Gastrocnemius medialis (tissue), 4 donors: Measurements from ENCODE around the gene GRM5. TPM values are rescaled to one million over a fixed set of nuclear protein-coding genes. Genes with fewer than 3 reads are reported as not detected.

Source experiments
- ATAC-seq, 2 donors: fragments of 150-250 bp; one replicate each; pipeline ENCODE4 v1.9.1; 2016
- DNase-seq, 2 donors: peaks; one replicate each; pipeline ENCODE4 v3.0.0-alpha.2; 2019
- H3K27ac ChIP-seq, 4 donors: fragments of 200-600 bp; sonication (generic); 1 replicate in 1 of 4; 2 replicates in 3 of 4; pipeline ENCODE4 v1.5.1; 2016 to 2018; ENCODE audit warnings: mild to moderate bottlenecking in 2 of 4, moderate library complexity in 1 of 4
- H3K27me3 ChIP-seq, 3 donors: fragments of 200-600 bp; sonication (generic) in 2 of 3; 1 replicate in 1 of 3; 2 replicates in 2 of 3; pipeline versions ENCODE4 v1.5.1 to v1.6.0; 2016 to 2019; ENCODE audit warnings: mild to moderate bottlenecking in 1 of 3, moderate library complexity in 1 of 3
- H3K36me3 ChIP-seq, 2 donors: fragments of 200-600 bp; sonication (generic) in 1 of 2; one replicate each; pipeline ENCODE4 v1.5.1; 2017 to 2018
- H3K4me1 ChIP-seq, 2 donors: fragments of 200-600 bp; sonication (generic) in 1 of 2; one replicate each; pipeline ENCODE4 v1.5.1; 2016 to 2017; ENCODE audit warnings: mild to moderate bottlenecking in 2 of 2
- H3K4me3 ChIP-seq, 4 donors: fragments of 200-600 bp; sonication (generic) in 3 of 4; 1 replicate in 1 of 4; 2 replicates in 3 of 4; pipeline ENCODE4 v1.5.1; 2016 to 2019; ENCODE audit warnings: mild to moderate bottlenecking in 2 of 4
- H3K9me3 ChIP-seq, 3 donors: fragments of 200-600 bp; sonication (generic) in 2 of 3; 1 replicate in 1 of 3; 2 replicates in 2 of 3; pipeline ENCODE4 v1.5.1; 2016 to 2019
- POLR2A ChIP-seq, 2 donors: fragments of 450-650 bp; IDR thresholded peaks; one replicate each; pipeline ENCODE4 v1.6.1; 2017; ENCODE audit warnings: antibody characterized with exemption in 2 of 2, mild to moderate bottlenecking in 2 of 2, moderate library complexity in 2 of 2
- in situ Hi-C, 4 donors: fragments of 200-750 bp; cut with MboI; loops; one replicate each; pipeline versions ENCODE4 v1.15.0 to v1.8.0; 2017; ENCODE audit warnings: low sequenced_read_pairs in 4 of 4
- intact Hi-C: fragments of 100-400 bp; cut with DNase I; formaldehyde crosslinking; loops from one replicate; pipeline ENCODE4 v1.15.1; 2023; ENCODE audit warnings: low total_unique reads
- total RNA-seq, 4 donors: library from RNA; depleted of rRNA; stranded (reverse); fragments of >200 nt; gene quantifications; one replicate each; pipeline versions ENCODE4 v1.1.0 to v1.2.3, GENCODE V29; 2016
- TF ChIP-seq, protein P1 (sequence below), 5 experiments: fragments of 450-650 bp in 3 of 5; fragments of 200-600 bp in 2 of 5; sonication (generic) in 2 of 5; IDR thresholded peaks in 4 of 5; conservative IDR thresholded peaks in 1 of 5; 1 replicate in 4 of 5; 2 replicates in 1 of 5; pipeline ENCODE4 v1.5.1; 2016 to 2019; ENCODE audit warnings: antibody characterized with exemption in 5 of 5, mild to moderate bottlenecking in 3 of 5, moderate library complexity in 3 of 5

Gene GRM5
- total RNA-seq, 4 donors from 2014 or later, result not detected

- Histone ChIP-seq H3K9me3 (no peaks in the 10 kb centered on the region), H3K36me3 (no peaks in the 10 kb centered on the region), H3K4me3 (no peak overlapping the region), H3K4me1 (no peaks in the 10 kb centered on the region), H3K27me3 (no peaks in the 10 kb centered on the region), H3K27ac (no peak overlapping the region)
- intact Hi-C loops (no loop called here), in situ Hi-C loops (no loop called here)
- no peak for TF ChIP-seq POLR2A (IDR thresholded peaks at IDR 0.05)
- TF ChIP-seq, protein P1, sequence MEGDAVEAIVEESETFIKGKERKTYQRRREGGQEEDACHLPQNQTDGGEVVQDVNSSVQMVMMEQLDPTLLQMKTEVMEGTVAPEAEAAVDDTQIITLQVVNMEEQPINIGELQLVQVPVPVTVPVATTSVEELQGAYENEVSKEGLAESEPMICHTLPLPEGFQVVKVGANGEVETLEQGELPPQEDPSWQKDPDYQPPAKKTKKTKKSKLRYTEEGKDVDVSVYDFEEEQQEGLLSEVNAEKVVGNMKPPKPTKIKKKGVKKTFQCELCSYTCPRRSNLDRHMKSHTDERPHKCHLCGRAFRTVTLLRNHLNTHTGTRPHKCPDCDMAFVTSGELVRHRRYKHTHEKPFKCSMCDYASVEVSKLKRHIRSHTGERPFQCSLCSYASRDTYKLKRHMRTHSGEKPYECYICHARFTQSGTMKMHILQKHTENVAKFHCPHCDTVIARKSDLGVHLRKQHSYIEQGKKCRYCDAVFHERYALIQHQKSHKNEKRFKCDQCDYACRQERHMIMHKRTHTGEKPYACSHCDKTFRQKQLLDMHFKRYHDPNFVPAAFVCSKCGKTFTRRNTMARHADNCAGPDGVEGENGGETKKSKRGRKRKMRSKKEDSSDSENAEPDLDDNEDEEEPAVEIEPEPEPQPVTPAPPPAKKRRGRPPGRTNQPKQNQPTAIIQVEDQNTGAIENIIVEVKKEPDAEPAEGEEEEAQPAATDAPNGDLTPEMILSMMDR (IDR thresholded peaks at IDR 0.05 in 4 of 5, conservative IDR thresholded peaks at IDR 0.05 in 1 of 5), result no peak
- ATAC-seq (peak in 1 of 2 donors; percentile 41), DNase-seq (peak in 1 of 2 donors; percentile 5)
Measured at GRCh38 chr11:88555018-88555828, 510.6 kb downstream of the GRM5 start.

DNA sequence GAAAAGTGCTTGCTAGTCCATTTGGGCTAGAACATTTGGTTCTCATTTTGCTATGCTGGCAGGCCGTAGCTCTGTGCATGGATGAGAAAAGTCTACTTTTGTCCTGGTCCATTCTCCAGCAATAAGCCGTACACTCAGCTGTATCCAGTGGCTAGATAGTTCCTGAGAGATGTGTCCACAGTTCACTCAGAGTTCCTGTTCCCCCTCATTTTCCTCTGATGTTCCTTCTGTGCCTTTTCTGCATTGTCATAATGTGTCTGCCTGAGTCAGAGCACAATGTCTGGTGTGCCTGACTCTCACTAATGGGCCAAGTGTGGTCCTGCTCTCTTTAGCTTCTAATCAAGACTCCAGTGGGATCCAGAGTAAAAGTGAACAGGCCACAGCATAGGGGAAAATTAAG is 512.6 kb downstream of the GRM5 start:
- intact Hi-C loops (no loop called here), in situ Hi-C loops (no loop called here)

DNA sequence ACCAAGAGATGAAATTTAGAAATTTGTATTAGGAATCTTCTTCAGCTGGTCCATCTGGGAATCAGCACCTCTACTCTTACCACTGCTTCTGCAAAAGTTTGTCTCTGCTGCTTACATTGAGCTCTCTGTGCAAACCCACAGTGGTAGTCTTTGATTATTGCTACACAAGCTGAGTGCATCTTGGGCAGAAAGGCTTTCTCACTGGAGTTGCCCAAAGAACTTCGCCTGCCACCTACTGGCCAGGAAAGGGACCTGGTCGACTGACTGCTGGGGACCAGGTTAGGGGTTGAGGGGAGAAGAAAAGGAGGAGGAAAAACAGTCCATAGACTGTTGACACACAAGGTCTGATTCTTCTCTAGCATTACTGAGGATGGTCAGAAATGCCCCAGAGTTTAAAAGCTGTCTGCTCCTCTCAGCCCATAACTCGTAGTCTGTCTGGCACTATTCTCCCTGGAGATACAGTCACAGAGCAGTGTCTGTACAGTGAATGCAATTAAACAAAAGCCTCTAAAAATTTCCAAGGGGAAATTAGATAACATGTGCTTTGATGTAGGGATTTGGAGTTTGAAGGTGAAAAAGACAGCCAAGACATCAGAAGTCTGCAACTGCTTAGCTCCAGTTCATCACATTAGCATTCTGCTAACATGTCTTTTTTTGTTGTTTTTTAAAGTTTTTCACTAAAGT is 513.3 kb downstream of the GRM5 start:
- intact Hi-C loops, result no loop called here
- DNase-seq, result no peak
- Histone ChIP-seq H3K27me3 (no peaks in the 10 kb centered on the region), H3K4me1 (no peaks in the 10 kb centered on the region), H3K27ac (no peak overlapping the region), H3K9me3 (no peaks in the 10 kb centered on the region), H3K4me3 (no peak overlapping the region), H3K36me3 (no peaks in the 10 kb centered on the region)
- in situ Hi-C loops, result no loop called here
- no peak for ATAC-seq
- TF ChIP-seq POLR2A (IDR thresholded peaks at IDR 0.05), result no peak
- TF ChIP-seq, protein P1 (IDR thresholded peaks at IDR 0.05 in 4 of 5, conservative IDR thresholded peaks at IDR 0.05 in 1 of 5), result peak in 2 of 5 experiments; percentile 25 to 38

More for the DNA sequence above, 512.6 kb downstream of the GRM5 start:
- no peak for DNase-seq
- H3K4me3 ChIP-seq, result no peak overlapping the region
- no peak for TF ChIP-seq POLR2A (IDR thresholded peaks at IDR 0.05)
- TF ChIP-seq, protein P1 (IDR thresholded peaks at IDR 0.05 in 4 of 5, conservative IDR thresholded peaks at IDR 0.05 in 1 of 5), result no peak
- no peaks in the 10 kb centered on the region for H3K27me3 ChIP-seq
- no peaks in the 10 kb centered on the region for H3K36me3 ChIP-seq
- no peak overlapping the region for H3K27ac ChIP-seq
- no peaks in the 10 kb centered on the region for H3K4me1 ChIP-seq
- no peaks in the 10 kb centered on the region for H3K9me3 ChIP-seq
- no peak for ATAC-seq

DNA sequence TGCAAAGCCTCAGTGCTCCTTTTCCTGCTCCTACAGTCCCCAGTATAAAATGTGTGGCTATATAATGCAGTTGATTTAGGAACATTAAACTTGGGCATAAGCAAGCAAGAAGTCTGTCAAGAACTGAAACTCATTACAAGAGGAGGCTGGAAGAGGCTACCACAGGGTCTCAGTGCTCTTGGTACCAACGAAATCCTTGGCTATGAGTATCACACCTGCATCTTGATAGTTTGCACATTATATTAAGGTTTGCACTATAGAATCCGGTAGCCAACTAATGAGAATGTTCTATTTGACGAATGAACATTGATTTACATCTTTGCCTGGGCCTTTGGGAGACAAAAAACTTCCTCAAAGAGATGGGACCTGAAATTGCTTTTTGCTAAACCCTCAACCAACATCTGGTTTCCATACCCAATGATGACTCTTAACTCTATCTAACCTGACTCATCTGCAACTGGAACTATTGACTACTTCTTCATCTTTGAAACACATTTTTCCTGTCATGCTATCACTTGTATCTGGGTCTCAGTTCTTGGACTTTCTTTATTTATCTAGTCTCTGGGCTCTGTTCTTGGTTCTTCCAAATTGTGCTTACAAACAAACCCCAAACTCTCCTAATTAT is 521.0 kb downstream of the GRM5 start:
- ATAC-seq, result no peak
- no peaks in the 10 kb centered on the region for H3K27me3 ChIP-seq
- DNase-seq, result no peak
- in situ Hi-C loops, result loop anchor here (5.0 to 25.0 kb wide), 4 partner anchors 312 to 1190 kb away; no protein-coding TSS in a partner anchor
- H3K36me3 ChIP-seq, result no peaks in the 10 kb centered on the region
- no peak overlapping the region for H3K27ac ChIP-seq
- H3K4me1 ChIP-seq, result no peaks in the 10 kb centered on the region
- no peak overlapping the region for H3K4me3 ChIP-seq
- no peaks in the 10 kb centered on the region for H3K9me3 ChIP-seq
- intact Hi-C loops, result loop anchor here (1.0 to 10.0 kb wide), 4 partner anchors 312 to 1192 kb away; no protein-coding TSS in a partner anchor
- TF ChIP-seq POLR2A (IDR thresholded peaks at IDR 0.05), result no peak
- TF ChIP-seq, protein P1 (IDR thresholded peaks at IDR 0.05 in 4 of 5, conservative IDR thresholded peaks at IDR 0.05 in 1 of 5), result peak in 1 of 5 experiments; percentile 1
